NCI-H1436 (cell line): ENCODE data around the gene GDF10.

Experiments
- DNase-seq: peaks from one replicate; lab custom pipeline; 2025; lab: John Stamatoyannopoulos, UW

Gene GDF10

GRCh38 chr10:47316131-47316530 is 16.1 kb downstream of the GDF10 start:
- DNase-seq = no peak

- DNase-seq = no peak
Measured at GRCh38 chr10:47317251-47317650, 17.3 kb downstream of the GDF10 start.

- DNase-seq = no peak
Measured at GRCh38 chr10:47318706-47319105, 18.7 kb downstream of the GDF10 start.

- no peak for DNase-seq
Measured at GRCh38 chr10:47319784-47320183, 19.8 kb downstream of the GDF10 start.

- no peak for DNase-seq
Measured at GRCh38 chr10:47320812-47321211, 20.8 kb downstream of the GDF10 start.

GRCh38 chr10:47321521-47322195 is 21.7 kb downstream of the GDF10 start:
- DNase-seq = no peak

- no peak for DNase-seq
Measured at GRCh38 chr10:47322300-47323061, 22.5 kb downstream of the GDF10 start, which contains the start of gene GDF2. GDF2 (plus strand) TSS chr10:47322454; CDS start chr10:47322669, 215 bp downstream.

GRCh38 chr10:47323087-47323486 is 23.1 kb downstream of the GDF10 start:
- no peak for DNase-seq

GRCh38 chr10:47323636-47324296 is 23.8 kb downstream of the GDF10 start:
- no peak for DNase-seq

GRCh38 chr10:47325303-47326291 is 25.6 kb downstream of the GDF10 start:
- no peak for DNase-seq

- no peak for DNase-seq
Measured at GRCh38 chr10:47326306-47326926, 26.4 kb downstream of the GDF10 start.

GRCh38 chr10:47326927-47327330 is 26.9 kb downstream of the GDF10 start:
- DNase-seq = no peak

GRCh38 chr10:47329855-47330254 is 29.9 kb downstream of the GDF10 start:
- no peak for DNase-seq

- no peak for DNase-seq
Measured at GRCh38 chr10:47330366-47330765, 30.4 kb downstream of the GDF10 start.

GRCh38 chr10:47330804-47331203 is 30.8 kb downstream of the GDF10 start:
- DNase-seq = no peak

- DNase-seq = no peak
Measured at GRCh38 chr10:47331491-47331890, 31.5 kb downstream of the GDF10 start.

GRCh38 chr10:47331954-47332353 is 32.0 kb downstream of the GDF10 start:
- no peak for DNase-seq

GRCh38 chr10:47332371-47332770 is 32.4 kb downstream of the GDF10 start:
- DNase-seq = no peak

GRCh38 chr10:47332946-47333345 is 32.9 kb downstream of the GDF10 start:
- DNase-seq = no peak

GRCh38 chr10:47333532-47333931 is 33.5 kb downstream of the GDF10 start:
- DNase-seq = no peak
